ENCODE data around the gene ACMSD.

The ACMSD gene

DNA sequence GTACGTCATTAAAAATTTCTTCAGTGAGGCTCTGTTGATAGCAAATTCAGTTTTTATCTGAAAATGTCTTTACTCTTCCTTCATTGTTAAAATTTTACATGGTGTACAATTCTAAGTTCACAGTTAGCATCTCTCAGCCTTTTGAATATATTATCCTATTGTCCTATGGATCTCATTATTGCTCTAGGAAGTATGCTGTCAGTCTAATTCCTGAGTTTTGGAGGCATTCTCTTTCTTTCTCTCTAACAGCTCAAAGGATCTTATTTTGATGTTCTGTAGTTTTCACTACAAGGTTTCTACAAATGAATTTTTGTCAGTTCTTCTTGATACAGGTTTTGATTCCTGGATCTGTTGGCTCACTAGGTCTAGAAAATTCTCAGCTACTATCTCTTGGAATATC, 2.9 kb upstream of the ACMSD start:
- DNase-seq (ENCODE audit: low read depth): no peak
- TF ChIP-seq, protein P1, sequence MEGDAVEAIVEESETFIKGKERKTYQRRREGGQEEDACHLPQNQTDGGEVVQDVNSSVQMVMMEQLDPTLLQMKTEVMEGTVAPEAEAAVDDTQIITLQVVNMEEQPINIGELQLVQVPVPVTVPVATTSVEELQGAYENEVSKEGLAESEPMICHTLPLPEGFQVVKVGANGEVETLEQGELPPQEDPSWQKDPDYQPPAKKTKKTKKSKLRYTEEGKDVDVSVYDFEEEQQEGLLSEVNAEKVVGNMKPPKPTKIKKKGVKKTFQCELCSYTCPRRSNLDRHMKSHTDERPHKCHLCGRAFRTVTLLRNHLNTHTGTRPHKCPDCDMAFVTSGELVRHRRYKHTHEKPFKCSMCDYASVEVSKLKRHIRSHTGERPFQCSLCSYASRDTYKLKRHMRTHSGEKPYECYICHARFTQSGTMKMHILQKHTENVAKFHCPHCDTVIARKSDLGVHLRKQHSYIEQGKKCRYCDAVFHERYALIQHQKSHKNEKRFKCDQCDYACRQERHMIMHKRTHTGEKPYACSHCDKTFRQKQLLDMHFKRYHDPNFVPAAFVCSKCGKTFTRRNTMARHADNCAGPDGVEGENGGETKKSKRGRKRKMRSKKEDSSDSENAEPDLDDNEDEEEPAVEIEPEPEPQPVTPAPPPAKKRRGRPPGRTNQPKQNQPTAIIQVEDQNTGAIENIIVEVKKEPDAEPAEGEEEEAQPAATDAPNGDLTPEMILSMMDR (IDR thresholded peaks at IDR 0.05; ENCODE audit: low read length, missing control alignments): no peak
- H3K4me3 ChIP-seq (replicated peaks; ENCODE audit: low read depth, low read length): no peak overlapping the region

- no peak overlapping the region for H3K4me3 ChIP-seq (replicated peaks; ENCODE audit: low read depth, low read length)
- peak; percentile 79 for DNase-seq (ENCODE audit: low read depth)
- TF ChIP-seq, protein P1 (IDR thresholded peaks at IDR 0.05; ENCODE audit: low read length, missing control alignments): no peak
These were observed 1.4 kb upstream of the ACMSD start for GRCh38 chr2:134836986-134837385.

GRCh38 chr2:134839649-134840048, 1.2 kb downstream of the ACMSD start:
- TF ChIP-seq, protein P1 (IDR thresholded peaks at IDR 0.05; ENCODE audit: low read length, missing control alignments): no peak
- H3K4me3 ChIP-seq (replicated peaks; ENCODE audit: low read depth, low read length): no peak overlapping the region
- DNase-seq (ENCODE audit: low read depth): no peak

DNA sequence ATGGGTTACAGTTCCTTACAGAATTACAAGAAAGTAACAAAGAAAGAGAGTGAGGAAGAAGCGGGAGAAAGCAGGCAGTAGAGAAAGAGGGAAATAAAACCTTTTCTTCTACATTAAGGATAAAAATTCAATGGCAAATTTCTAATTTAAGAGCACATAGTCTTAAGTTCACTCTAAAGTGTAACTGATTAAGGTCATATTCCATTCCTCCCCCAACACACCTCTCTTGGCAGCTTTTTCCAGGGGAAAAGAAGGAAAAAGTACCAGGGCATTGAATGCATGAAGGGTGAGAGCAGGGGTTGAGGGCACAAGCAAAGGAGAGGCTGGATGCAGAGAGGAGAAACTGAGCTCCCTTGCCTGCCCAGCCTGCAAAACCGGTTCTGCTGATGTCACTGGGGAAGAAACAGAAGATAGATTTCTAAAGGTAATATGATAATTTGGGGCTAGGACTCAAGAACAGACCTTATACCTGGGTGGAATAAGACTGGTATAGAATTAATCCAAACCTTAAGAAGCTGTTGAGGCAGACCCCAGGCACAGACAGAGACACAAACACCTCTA, 4.6 kb downstream of the ACMSD start:
- no peak for DNase-seq (ENCODE audit: low read depth)
- TF ChIP-seq, protein P1 (IDR thresholded peaks at IDR 0.05; ENCODE audit: low read length, missing control alignments): no peak
- H3K4me3 ChIP-seq (replicated peaks; ENCODE audit: low read depth, low read length): no peak overlapping the region

GRCh38 chr2:134843968-134844367, 5.6 kb downstream of the ACMSD start:
- TF ChIP-seq, protein P1 (IDR thresholded peaks at IDR 0.05; ENCODE audit: low read length, missing control alignments): no peak
- no peak for DNase-seq (ENCODE audit: low read depth)
- H3K4me3 ChIP-seq (replicated peaks; ENCODE audit: low read depth, low read length): no peak overlapping the region

DNA sequence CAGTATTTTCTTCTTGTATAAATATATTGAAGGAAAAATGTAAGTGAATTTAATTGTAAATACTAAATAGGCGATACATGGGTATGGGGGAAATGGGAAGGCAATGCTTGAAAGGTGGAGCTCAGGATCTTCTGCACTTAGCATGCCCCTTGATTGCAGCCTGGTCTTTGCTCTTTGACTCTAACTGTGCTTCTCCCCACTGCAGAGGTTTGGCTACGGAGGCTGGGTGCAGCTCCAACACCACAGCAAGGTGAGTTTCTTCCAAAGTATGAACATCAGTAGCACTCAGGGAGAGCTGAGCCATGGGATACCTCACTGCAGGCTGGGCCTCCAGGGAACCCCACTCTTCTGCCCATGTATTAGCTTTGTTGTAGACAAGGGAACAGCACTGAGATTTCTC, 6.6 kb downstream of the ACMSD start:
- TF ChIP-seq, protein P1 (IDR thresholded peaks at IDR 0.05; ENCODE audit: low read length, missing control alignments): no peak
- no peak overlapping the region for H3K4me3 ChIP-seq (replicated peaks; ENCODE audit: low read depth, low read length)
- DNase-seq (ENCODE audit: low read depth): no peak

DNA sequence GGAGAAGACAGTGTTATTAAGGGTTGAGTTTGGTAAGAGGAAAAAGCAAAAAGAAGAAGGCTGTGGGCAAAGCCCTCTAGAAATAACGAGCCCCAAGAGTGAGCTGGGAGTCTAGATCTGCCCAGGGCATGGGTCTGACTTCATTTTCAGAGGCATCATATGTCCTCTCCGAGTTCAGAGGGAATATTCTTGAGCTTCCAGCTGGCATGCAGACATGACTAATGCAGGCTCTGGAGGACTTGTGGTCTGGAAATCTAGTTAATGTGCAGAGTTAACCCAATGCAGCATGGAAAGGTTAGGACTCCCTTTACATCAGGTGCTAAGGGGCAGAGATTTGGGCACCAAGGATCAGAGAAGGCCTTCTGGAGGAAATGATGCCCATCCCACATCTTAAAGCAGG, 7.3 kb downstream of the ACMSD start:
- H3K4me3 ChIP-seq (replicated peaks; ENCODE audit: low read depth, low read length): no peak overlapping the region
- DNase-seq (ENCODE audit: low read depth): peak; percentile 8
- TF ChIP-seq, protein P1 (IDR thresholded peaks at IDR 0.05; ENCODE audit: low read length, missing control alignments): no peak

Measured in fibroblast of pulmonary artery (primary cell).